ENCODE results near the gene TCL1A.
"Not testable (repeated sequence)": the region's sequence is repeated elsewhere in the genome, so short reads cannot be mapped to it uniquely, and the experiment has no call there.

Gene TCL1A

DNA sequence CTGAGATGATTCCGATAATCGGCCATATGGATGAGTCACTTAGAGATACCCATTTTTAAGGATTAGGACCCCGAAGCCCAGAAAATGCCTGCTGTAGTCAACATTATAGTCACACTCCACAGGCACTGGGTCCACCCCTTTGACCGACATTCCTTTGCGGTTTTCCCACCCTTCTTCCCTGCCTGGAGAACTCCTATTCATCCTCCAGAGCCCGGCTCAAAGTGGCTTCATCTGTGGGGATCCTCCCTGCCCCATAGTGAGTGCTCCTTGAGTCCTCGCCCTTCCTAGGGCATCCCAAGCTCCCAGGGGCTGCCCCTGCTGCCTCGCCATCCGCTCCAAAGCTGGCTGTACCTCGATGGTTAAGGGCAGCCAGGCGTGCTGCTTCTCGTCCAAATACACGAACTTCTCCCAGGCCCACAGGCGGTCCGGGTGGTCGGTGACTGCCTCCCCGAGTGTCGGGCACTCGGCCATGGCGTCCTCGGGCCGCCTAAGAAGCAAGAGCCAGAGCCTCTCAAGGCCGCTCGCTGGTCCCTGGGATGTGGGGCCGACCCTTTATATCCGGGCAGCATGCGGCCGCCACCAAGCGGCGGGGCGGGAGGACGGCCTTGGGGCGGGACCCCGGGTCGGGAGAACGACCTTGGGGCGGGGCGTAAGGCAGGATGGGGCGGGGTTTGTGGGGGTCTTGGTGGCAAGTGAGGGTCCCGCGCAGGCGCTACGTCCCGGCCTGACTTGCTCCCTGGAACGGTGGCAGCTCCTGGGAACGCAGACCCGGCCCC lies at the start of gene TCL1A:
TSS of gene TCL1A (minus strand) at position 530 of the 776 bp plus-strand sequence. CDS start at position 471, 59 bp downstream.
- no peak for DNase-seq

DNA sequence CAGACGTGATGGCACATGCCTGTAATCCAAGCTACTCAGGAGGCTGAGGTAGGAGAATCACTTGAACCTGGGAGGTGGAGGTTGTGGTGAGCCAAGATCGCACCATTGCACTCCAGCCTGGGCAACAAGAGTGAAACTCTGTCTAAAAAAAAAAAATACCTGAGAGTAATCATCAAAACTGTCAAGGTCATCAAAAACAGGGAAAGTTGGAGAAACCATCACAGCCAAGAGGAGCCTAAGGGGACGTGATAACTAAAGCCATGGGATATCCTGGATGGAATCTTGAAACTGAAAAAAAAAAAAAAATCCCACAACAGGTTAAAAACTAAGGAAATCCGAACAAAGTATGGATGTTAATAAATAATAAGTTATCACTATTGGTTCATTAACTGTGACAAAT lies 49.1 kb upstream of the TCL1A start:
- DNase-seq, result not testable (repeated sequence)

- DNase-seq, result no peak
Observed at GRCh38 chr14:95761436-95761835, 47.5 kb upstream of the TCL1A start.

GRCh38 chr14:95760596-95760995 lies 46.7 kb upstream of the TCL1A start:
- no peak for DNase-seq

DNA sequence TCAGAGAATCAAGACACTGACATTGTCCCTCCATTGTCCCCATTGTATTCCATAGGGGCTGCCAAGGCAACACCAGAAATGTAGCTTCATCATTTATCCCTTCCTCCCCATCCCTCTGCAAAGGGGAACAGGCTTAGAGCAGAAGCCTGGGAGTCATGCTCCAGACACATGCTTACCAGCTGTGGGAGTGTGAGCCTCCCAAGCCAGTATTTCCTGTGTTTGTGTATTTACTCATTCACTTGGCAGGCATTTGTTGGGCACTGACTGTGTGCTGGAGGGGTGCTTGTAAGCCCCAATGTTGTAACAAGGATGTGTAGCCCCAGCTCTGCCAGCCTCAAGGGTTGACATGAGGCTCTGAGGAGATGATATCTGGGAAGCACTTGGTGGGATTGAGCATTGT lies 46.0 kb upstream of the TCL1A start:
- no peak for DNase-seq

GRCh38 chr14:95758331-95758730 lies 44.4 kb upstream of the TCL1A start:
- DNase-seq, result no peak

DNA sequence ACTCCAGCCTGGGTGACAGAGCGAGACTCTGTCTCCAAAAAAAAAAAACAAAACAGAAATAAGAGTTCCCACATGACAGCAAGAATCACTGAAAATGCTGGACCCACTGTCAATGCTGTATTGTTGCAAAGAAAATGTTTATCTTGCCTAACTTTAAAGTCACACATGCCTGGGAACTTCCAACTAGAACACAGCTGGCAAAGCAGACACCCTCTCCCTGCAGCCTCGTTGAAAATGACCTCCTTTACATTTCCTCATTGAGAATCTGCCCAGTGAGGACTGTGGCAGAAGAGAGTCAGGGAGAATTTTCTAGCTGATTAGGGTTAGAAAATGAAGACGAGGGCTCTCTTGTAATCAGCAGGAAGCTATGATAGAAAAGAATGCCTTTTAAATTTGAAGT lies 42.8 kb upstream of the TCL1A start:
- DNase-seq, result no peak

DNA sequence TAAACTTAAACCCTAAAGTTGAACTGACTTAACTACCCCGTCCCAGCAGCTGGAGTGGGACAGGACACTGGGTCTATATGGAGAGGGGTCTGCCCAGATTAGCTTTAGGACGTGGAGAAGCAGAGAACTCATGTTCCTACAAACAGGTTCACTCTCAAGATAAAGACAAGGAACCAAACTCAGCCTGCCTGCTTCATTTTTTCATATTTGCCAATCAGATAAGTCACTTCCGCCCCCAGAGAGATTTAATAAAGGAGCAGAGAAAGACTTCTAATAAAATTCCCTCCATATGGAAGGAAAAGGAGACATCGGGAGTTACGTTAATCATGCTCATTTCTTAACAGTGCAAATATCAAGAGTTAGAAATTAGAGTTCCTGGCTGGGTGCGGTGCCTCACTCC lies 42.2 kb upstream of the TCL1A start:
- no peak for DNase-seq

- no peak for DNase-seq
Observed at GRCh38 chr14:95741781-95742180, 27.9 kb upstream of the TCL1A start.

DNA sequence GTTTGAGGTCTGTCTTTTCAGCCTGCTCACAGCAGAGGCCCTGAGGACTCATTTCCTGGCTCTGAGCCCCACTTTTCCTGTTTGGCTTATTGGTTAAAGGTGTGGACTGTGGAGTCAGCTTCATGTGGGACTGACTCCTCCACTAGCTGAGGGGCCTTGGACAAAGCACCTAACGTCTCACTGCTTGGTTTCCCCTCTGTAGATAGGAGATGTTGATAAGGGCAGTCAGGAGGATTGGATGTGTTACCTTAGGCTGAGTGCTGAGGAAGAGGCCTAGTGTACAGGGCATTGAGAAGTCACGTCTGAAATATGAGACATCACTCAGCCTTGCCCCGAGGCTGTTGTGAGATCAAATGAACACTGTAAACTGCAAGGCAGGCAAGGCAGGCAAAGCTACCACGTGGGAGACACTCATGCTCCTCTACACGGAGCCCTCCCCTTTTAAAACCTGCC lies 27.1 kb upstream of the TCL1A start:
- no peak for DNase-seq

- no peak for DNase-seq
Observed at GRCh38 chr14:95739356-95739755, 25.4 kb upstream of the TCL1A start.

DNA sequence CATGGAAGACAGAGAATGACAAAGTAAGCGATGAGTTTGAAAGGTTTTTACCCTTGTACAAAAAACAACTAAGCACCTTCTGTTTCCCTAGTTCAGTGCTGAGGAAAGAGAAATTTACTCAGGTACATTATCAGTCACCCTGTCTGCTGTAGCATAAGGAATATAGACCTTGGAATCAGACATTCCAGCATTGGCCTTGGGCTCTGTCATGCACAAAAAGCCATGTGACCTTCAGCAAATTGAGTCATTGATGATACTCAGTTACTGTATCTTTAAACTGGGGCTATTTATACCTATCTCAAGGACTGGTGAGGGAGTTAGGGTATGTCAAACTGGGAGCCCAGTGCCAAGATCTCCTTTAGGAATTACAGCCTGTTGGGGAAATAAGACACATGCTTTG lies 19.3 kb upstream of the TCL1A start:
- no peak for DNase-seq

DNA sequence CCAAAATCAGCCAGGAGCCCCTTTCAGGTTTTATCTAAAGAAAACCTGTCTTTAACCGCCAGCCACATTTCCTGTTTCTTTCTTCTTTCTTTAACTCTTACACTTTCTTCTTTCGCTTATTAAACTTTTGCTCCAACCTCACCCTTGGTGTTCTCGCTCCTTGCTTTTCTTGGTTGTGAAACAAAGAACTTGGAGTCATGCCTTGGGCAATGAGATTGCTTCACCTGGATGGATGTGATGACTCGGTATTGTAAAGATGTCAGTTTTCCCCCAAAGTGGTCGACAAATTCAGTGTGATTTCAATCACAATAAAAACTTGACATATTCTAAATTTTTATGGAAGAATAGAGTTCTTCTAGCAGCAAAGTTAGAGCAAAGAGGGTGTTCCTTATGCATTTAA lies 16.2 kb upstream of the TCL1A start:
- DNase-seq, result no peak

DNA sequence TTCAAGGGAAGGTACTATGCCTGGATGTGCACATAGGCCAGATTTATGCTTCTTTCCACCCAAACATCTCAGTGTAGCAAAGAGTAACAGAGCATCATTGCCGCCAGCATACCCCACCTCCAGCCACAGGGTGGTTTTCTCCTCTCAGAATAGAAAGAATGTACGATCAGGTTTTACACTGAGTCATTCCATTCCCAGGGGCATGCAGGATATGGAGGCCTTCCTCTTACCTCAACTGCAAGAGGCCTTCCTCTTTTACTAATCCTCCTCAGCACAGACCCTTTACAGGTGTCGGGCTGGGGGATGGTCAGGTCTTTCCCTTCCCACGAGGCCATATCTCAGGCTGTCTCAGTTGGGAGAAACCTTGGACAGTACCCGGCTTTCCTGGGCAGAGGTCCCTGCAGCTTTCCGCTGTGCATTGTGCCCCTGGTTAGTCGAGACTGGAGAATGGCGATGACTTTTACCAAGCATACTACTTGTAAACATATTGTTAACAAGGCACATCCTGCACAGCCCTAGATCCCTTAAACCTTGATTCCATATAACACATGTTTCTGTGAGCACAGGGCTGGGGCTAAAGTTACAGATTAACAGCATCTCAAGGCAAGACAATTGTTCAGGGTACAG lies 15.6 kb upstream of the TCL1A start:
- DNase-seq, result not testable (repeated sequence)

DNA sequence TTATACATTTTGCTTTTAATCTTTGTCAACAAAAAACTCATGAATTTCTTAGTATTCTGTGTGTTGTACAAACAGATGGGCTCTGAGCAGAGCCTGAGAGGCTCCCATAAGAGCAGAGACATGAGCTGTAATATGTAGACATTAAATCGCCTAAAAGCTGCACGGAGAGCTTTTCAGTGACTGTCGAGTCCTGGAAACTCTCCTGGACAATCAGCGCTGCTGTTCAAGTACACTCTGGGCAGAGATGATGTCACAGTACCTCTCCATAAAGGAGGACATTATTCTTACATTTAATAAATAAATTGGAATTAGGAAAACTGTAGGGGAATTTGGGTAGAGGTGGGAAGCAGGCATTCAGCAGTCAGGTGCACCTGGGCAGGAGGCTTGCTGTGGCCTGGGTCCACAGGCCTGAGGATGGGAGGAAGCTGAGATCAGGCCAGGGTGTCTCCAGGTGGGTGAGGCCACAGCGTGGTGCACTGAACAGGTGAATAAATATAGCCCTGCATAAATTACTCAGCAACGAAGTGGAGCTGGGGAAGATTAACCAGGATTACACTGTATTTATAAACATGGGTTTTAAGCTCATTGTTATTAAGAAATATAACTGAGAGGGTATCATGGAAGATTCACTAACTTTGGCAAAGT lies 13.3 kb upstream of the TCL1A start:
- no peak for DNase-seq

DNA sequence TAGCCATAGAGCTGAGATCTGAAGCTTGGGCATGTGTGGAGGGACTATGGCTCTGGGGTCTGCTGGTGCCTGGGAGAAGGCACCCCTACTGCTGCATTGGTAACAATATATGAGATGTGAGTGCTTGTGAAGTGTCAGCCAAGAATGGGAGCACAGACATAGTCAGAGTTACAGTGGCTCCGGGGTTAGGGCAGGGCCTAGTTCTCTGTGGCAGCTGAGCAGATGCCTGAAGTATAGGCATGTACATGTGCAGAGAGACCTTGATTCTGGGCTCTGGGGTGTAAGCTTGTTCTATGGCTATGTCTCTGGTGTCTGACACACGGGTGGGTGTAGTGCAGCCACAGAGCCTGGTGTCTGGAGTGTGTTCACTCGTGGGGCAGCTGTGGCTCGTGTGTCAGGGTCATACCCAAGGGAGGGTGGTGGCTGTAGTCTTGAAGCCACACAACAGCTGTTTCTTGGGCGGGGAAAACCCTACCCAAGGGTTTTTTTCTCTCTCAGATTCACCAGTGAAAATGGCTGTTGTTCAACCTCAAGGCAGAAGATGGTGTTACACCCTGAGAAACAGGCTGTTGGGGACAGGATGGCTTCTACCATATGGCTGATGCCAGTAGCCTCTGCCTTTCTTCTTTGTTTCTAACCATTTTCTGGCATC lies 11.9 kb upstream of the TCL1A start:
- no peak for DNase-seq

DNA sequence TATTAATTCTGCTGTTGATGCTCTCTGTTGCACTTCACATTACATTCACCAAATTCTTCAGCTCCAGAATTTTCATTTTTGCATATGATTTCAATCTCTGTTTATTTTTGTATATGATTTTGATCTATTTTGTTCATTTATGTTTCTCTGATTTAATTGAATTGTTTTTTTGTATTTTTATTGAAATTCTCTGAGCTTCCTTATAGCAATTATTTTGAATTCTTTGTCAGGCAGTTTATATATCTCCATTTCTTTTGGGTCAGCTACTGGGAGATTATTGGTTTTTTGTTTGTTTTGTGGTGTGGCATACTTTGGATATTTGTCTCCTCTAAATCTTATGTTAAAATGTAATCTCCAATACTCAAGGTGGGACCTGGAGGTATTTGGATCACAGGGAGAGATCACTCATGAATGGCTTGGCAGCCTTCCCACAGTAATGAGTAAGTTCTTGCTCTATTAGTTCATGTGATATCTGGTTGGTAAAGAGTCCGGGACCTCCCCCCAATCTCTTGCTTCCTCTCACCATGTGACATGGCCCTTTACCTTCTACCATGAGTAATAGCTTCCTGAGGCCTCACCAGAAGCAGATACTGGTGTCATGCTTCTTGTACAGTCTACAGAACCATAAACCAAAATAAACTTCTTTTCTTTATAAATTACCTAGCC lies 8.7 kb upstream of the TCL1A start:
- no peak for DNase-seq

DNA sequence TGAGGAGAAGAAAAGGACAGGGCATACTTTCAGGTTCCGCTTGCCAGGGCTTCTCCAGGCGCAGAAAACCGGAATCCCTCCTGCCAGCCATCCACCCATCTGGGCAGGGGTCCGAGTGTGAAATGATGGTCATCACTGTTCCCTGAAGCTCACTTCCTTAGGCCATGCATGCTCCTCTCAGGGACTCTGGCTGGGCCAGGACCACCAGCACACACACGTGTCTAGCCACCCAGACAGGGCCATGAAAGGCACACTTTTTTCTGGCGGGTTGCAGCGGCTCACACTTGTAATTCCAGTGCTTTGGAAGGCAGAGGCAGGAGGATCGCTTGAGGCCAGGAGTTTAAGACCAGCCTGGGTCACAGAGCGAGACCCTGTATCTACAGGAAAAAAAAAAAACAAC lies 1.5 kb downstream of the TCL1A start:
- no peak for DNase-seq

DNA sequence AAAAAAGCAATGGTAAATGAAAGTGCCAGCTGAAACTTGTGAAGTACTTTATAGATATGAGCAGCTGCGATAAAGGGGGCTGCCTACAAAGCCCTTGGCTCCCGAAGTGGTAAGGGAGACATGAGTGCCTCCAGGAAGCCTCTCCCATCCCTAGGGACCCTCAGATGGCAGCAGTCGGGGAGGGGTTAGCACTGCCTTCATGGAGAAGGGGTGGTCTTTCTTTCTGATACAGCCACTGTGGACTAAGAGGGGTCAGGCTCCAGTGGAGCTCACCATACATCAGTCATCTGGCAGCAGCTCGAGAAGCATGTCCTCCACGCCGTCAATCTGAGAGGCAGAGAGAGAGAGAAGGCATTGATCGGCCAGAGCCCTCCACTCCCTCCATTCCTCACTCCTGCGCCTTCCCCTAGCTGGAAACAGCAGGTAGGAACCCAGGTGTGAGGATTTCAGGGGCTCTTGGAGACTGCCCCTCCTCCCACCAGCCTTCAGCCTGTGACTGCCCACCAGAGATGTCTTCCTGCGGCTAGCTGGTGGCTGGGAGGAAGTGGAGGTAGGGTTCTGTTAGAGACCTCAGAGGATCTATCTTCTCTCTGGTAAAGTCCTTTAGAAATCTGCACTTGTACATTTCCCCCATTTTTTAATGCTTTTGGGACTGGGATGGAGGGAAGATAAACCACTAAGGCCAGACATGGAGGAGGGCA lies 2.3 kb downstream of the TCL1A start:
- no peak for DNase-seq

GRCh38 chr14:95710106-95710505 lies 3.8 kb downstream of the TCL1A start:
- no peak for DNase-seq

DNA sequence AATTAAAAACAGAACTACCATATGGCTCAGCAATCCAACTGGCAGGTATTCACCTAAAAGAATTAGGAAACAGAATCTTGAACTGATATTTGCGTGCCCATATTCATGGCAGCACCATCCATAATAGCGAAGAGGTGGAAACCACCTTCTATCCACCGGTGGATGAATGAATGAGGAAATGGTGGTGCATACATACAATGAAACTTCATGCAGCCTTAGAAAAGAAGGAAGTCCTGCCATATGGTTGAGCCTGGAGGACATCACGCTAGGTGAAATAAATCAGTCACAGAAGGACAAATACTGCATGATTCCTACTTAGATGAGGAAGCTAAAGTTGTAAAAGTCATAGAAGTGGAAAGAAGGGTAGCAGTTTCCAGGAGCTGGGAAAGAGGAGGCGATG lies 6.6 kb downstream of the TCL1A start:
- DNase-seq, result no peak

GRCh38 chr14:95705518-95705917 lies 8.4 kb downstream of the TCL1A start:
- no peak for DNase-seq

All from stimulated activated CD8-positive, alpha-beta memory T cell treated with anti-CD3 and anti-CD28 coated beads, Interleukin-4, amount 100 ng/mL, for 48 hours (primary cell).